Gastroesophageal sphincter (tissue), 4 donors: Measurements from ENCODE around the gene MET. TPM values are rescaled to one million over a fixed set of nuclear protein-coding genes. Genes with fewer than 3 reads are reported as not detected.

Experiments
- ATAC-seq: fragments of 150-250 bp; one replicate; pipeline ENCODE4 v1.9.1; 2016; ENCODE audit warnings: mild to moderate bottlenecking, moderate library complexity
- H3K27ac ChIP-seq, 4 donors: fragments of 200-600 bp; sonication (generic) in 3 of 4; 1 replicate in 3 of 4; 2 replicates in 1 of 4; pipeline ENCODE4 v1.5.1; 2016 to 2019
- H3K27me3 ChIP-seq: fragments of 200-600 bp; sonication (generic); one replicate; pipeline ENCODE4 v1.5.1; 2019
- H3K36me3 ChIP-seq, 2 donors: fragments of 200-600 bp; sonication (generic); one replicate each; pipeline ENCODE4 v1.5.1; 2019; ENCODE audit warnings: control low read depth in 1 of 2
- H3K4me1 ChIP-seq, 3 donors: fragments of 200-600 bp; sonication (generic); 1 replicate in 2 of 3; 2 replicates in 1 of 3; pipeline ENCODE4 v1.5.1; 2016 to 2019; ENCODE audit warnings: control low read depth in 2 of 3
- H3K4me3 ChIP-seq, 2 donors: fragments of 200-600 bp; sonication (generic); one replicate each; pipeline ENCODE4 v1.5.1; 2019; ENCODE audit warnings: mild to moderate bottlenecking in 1 of 2, moderate library complexity in 1 of 2
- H3K9me3 ChIP-seq, 3 donors: fragments of 200-600 bp; sonication (generic); one replicate each; pipeline ENCODE4 v1.5.1; 2017 to 2019; ENCODE audit warnings: control low read depth in 2 of 3
- EP300 ChIP-seq: sonication (generic); formaldehyde crosslinking; IDR thresholded peaks from one replicate; pipeline ENCODE4 v1.6.1; 2017; ENCODE audit warnings: antibody characterized with exemption, mild to moderate bottlenecking
- POLR2A ChIP-seq, 2 donors: fragments of 450-650 bp; IDR thresholded peaks; one replicate each; pipeline ENCODE4 v1.6.1; 2017; ENCODE audit warnings: antibody characterized with exemption in 2 of 2, mild to moderate bottlenecking in 2 of 2, moderate library complexity in 1 of 2
- POLR2AphosphoS5 ChIP-seq: sonication (generic); formaldehyde crosslinking; IDR thresholded peaks from one replicate; pipeline ENCODE4 v1.6.1; 2017; ENCODE audit warnings: antibody characterized with exemption
- WGBS, 2 donors: methylation state at CpG; one replicate each; pipeline ENCODE4 v1.1.5; 2018; ENCODE audit warnings: low coverage in 1 of 2; 5-methylcytosine and 5-hydroxymethylcytosine counted together
- total RNA-seq, 4 donors: library from RNA; depleted of rRNA; stranded (reverse); fragments of >200 nt; gene quantifications; one replicate each; pipeline ENCODE4 v1.1.0, GENCODE V29; 2016
- TF ChIP-seq, protein P1 (sequence below), 4 experiments: fragments of 200-600 bp in 2 of 4; fragments of 450-650 bp in 2 of 4; sonication (generic) in 1 of 4; IDR thresholded peaks; one replicate each; pipeline ENCODE4 v1.5.1; 2017 to 2019; ENCODE audit warnings: antibody characterized with exemption in 4 of 4, mild to moderate bottlenecking in 2 of 4, moderate library complexity in 2 of 4

MET gene
- total RNA-seq, 4 donors from 2014 or later: 5.8 to 27.2 (median 21.3) TPM

DNA sequence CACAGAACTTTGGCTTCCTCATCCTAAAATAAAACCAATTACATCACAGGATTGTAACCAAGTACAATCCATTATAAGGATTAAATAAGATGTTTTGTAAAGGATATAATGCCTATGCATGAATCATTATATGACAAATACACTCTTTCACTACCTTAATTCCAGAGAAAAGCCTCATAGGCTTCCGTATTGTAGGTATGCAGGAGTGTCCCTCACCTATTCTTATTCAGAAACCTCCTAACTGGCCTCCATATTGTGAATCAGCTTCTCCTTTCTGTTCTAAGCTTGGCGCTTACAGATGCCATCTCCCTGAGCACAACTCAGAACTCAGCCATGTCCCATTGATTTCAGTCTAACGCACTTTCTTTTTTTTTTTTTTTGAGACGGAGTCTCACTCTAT is 120.8 kb downstream of the MET start:
- Histone ChIP-seq H3K27ac (no peak overlapping the region), H3K4me1 (peaks cover 0 to 1% (median 0%) of the 10 kb centered on the region in 3 donors), H3K9me3 (no peaks in the 10 kb centered on the region), H3K27me3 (no peaks in the 10 kb centered on the region), H3K36me3 (no peaks in the 10 kb centered on the region), H3K4me3 (no peak overlapping the region)
- WGBS, 2 donors: 98 to 100% methylated on average over 2 to 4 of the region's 4 CpGs
- no peak for ATAC-seq
- TF ChIP-seq EP300 (no peak), POLR2A (IDR thresholded peaks at IDR 0.05) (no peak), POLR2AphosphoS5 (no peak)
- TF ChIP-seq, protein P1, sequence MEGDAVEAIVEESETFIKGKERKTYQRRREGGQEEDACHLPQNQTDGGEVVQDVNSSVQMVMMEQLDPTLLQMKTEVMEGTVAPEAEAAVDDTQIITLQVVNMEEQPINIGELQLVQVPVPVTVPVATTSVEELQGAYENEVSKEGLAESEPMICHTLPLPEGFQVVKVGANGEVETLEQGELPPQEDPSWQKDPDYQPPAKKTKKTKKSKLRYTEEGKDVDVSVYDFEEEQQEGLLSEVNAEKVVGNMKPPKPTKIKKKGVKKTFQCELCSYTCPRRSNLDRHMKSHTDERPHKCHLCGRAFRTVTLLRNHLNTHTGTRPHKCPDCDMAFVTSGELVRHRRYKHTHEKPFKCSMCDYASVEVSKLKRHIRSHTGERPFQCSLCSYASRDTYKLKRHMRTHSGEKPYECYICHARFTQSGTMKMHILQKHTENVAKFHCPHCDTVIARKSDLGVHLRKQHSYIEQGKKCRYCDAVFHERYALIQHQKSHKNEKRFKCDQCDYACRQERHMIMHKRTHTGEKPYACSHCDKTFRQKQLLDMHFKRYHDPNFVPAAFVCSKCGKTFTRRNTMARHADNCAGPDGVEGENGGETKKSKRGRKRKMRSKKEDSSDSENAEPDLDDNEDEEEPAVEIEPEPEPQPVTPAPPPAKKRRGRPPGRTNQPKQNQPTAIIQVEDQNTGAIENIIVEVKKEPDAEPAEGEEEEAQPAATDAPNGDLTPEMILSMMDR (IDR thresholded peaks at IDR 0.05): no peak

DNA sequence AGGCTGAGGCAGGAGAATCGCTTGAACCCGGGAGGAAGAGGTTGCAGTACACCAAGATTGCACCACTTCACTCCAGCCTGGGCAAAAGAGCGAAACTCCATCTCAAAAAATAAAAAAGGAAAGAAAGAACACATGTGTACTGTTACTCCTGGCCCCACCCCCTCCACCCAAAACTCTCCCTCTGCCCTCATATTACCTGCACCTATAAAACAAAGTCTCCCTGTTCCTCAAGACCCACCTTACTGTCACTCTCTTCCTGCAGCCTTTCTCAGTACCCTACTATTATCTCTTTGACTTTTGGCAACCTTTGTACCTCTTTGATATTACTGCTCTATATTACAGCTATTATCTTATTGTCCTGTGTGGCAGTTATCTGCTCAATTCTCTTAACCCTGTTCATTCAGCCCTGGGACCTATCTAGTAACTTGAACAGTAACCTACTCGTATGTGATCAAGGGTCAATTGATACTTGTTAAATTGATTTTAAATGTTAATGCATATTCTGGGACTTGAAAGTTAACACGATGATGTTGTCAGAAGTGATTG is 121.9 kb downstream of the MET start:
- TF ChIP-seq, protein P1 (IDR thresholded peaks at IDR 0.05): no peak
- TF ChIP-seq EP300 (no peak), POLR2AphosphoS5 (no peak), POLR2A (IDR thresholded peaks at IDR 0.05) (no peak)
- 89 to 98% methylated on average over 5 of the region's 5 CpGs for WGBS, 2 donors
- ATAC-seq: no peak
- Histone ChIP-seq H3K36me3 (no peaks in the 10 kb centered on the region), H3K9me3 (no peaks in the 10 kb centered on the region), H3K27me3 (no peaks in the 10 kb centered on the region), H3K4me1 (peaks cover 0 to 6% (median 0%) of the 10 kb centered on the region in 3 donors), H3K4me3 (no peak overlapping the region), H3K27ac (no peak overlapping the region)

GRCh38 chr7:116796471-116796870 is 124.5 kb downstream of the MET start:
- TF ChIP-seq, protein P1 (IDR thresholded peaks at IDR 0.05): no peak
- no peaks in the 10 kb centered on the region for H3K27me3 ChIP-seq
- H3K4me3 ChIP-seq: no peak overlapping the region
- H3K9me3 ChIP-seq: no peaks in the 10 kb centered on the region
- WGBS, 2 donors: 92 to 100% methylated on average over 5 of the region's 5 CpGs
- ATAC-seq: no peak
- H3K4me1 ChIP-seq: peaks cover 0 to 7% (median 6%) of the 10 kb centered on the region in 3 donors
- H3K36me3 ChIP-seq: no peaks in the 10 kb centered on the region
- no peak overlapping the region for H3K27ac ChIP-seq

- Histone ChIP-seq H3K4me3 (no peak overlapping the region), H3K27ac (no peak overlapping the region), H3K27me3 (no peaks in the 10 kb centered on the region), H3K36me3 (no peaks in the 10 kb centered on the region), H3K4me1 (peaks cover 2 to 15% (median 15%) of the 10 kb centered on the region in 3 donors), H3K9me3 (no peaks in the 10 kb centered on the region)
- ATAC-seq: peak; percentile 44
- WGBS, 2 donors: 28 to 45% methylated on average over 2 of the region's 2 CpGs
- TF ChIP-seq POLR2AphosphoS5: no peak
- TF ChIP-seq, protein P1 (IDR thresholded peaks at IDR 0.05): no peak
- TF ChIP-seq POLR2A (IDR thresholded peaks at IDR 0.05): no peak
Observed at GRCh38 chr7:116797612-116798011, 125.6 kb downstream of the MET start.

DNA sequence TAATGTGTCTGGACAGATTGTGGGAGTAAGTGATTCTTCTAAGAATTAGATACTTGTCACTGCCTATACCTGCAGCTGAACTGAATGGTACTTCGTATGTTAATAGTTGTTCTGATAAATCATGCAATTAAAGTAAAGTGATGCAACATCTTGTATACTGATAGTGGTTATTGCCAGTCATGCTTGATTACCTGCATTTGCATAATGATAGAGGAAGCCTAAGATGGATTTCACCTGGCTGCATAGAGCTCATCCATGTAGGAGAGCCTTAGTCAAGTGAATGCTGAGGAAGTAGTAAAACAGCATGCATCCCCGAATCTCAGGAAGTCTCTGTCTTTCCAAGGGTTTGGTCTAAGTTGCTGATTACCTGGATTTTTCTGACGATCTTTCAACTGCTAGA is 126.2 kb downstream of the MET start:
- H3K36me3 ChIP-seq: no peaks in the 10 kb centered on the region
- TF ChIP-seq EP300: no peak
- no peak for TF ChIP-seq POLR2A (IDR thresholded peaks at IDR 0.05)
- TF ChIP-seq, protein P1 (IDR thresholded peaks at IDR 0.05): no peak
- no peak for TF ChIP-seq POLR2AphosphoS5
- no peak overlapping the region for H3K27ac ChIP-seq
- H3K9me3 ChIP-seq: no peaks in the 10 kb centered on the region
- ATAC-seq: no peak
- H3K4me3 ChIP-seq: no peak overlapping the region
- H3K27me3 ChIP-seq: no peaks in the 10 kb centered on the region
- 81 to 100% methylated on average over 1 to 3 of the region's 3 CpGs for WGBS, 2 donors
- H3K4me1 ChIP-seq: peaks cover 2 to 21% (median 15%) of the 10 kb centered on the region in 3 donors
